HL-60 (cell line): ENCODE results near the gene FBN1.

Source experiments
- DNase-seq, 2 experiments: peaks; one replicate each; pipeline ENCODE4 v3.0.0-alpha.2; 2010 to 2020; ENCODE audit warnings: low read depth in 1 of 2, low spot score in 1 of 2
- H3K27ac ChIP-seq: fragments of 250-450 bp; sonication (Bioruptor Pico); replicated peaks from 2 replicates; pipeline ENCODE4 v1.5.1; 2020; ENCODE audit warnings: mild to moderate bottlenecking, moderate library complexity
- H3K27me3 ChIP-seq: fragments of 250-450 bp; sonication (Bioruptor Pico); 2 replicates; pipeline ENCODE4 v1.5.1; 2021; ENCODE audit warnings: mild to moderate bottlenecking, moderate library complexity; ENCODE audit not compliant: insufficient read depth, poor library complexity, severe bottlenecking
- H3K4me3 ChIP-seq: replicated peaks from 2 replicates; pipeline ENCODE4 v1.5.1; 2011; ENCODE audit warnings: mild to moderate bottlenecking, control low read depth, low read length; ENCODE audit not compliant: insufficient read depth
- GABPA ChIP-seq: IDR thresholded peaks from 2 replicates; pipeline ENCODE4 v1.6.1; 2012; ENCODE audit warnings: low read depth
- POLR2AphosphoS5 ChIP-seq: IDR thresholded peaks from 2 replicates; pipeline ENCODE4 v1.6.1; 2012; ENCODE audit warnings: low read depth
- REST ChIP-seq: IDR thresholded peaks from 2 replicates; pipeline ENCODE4 v1.6.1; 2012; ENCODE audit warnings: low read depth; ENCODE audit not compliant: insufficient replicate concordance
- SPI1 ChIP-seq: IDR thresholded peaks from 2 replicates; pipeline ENCODE4 v1.6.1; 2012; ENCODE audit warnings: low read depth, mild to moderate bottlenecking, borderline replicate concordance
- TF ChIP-seq, protein P1 (sequence below): IDR thresholded peaks from one replicate; pipeline ENCODE4 v1.5.1; 2011; ENCODE audit warnings: low read length, control low read depth, inconsistent platforms; ENCODE audit not compliant: insufficient read depth

Gene FBN1

DNA sequence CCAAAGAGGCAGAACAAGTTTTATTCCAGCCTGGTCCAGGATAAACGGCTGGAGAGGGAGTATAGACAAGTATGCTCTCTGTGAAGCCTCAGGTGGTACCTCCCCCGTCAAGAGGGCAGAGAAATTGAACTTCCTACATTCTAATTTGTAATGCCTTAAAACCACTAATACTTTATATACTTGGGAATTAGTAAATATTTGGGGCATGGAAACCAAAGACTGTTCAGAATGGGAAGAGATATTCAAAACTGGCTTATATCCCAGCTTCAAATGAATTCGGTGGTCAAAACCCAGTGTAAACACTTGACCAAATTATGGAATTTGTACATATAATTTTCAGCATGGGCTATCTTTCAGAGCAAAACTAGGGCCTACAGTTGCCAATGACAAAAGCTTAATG is 122.6 kb downstream of the FBN1 start:
- Histone ChIP-seq H3K27ac (no peak overlapping the region), H3K27me3 (no peaks in the 10 kb centered on the region), H3K4me3 (no peak overlapping the region)
- no peak for DNase-seq
- TF ChIP-seq SPI1 = no peak
- TF ChIP-seq GABPA = no peak
- TF ChIP-seq, protein P1, sequence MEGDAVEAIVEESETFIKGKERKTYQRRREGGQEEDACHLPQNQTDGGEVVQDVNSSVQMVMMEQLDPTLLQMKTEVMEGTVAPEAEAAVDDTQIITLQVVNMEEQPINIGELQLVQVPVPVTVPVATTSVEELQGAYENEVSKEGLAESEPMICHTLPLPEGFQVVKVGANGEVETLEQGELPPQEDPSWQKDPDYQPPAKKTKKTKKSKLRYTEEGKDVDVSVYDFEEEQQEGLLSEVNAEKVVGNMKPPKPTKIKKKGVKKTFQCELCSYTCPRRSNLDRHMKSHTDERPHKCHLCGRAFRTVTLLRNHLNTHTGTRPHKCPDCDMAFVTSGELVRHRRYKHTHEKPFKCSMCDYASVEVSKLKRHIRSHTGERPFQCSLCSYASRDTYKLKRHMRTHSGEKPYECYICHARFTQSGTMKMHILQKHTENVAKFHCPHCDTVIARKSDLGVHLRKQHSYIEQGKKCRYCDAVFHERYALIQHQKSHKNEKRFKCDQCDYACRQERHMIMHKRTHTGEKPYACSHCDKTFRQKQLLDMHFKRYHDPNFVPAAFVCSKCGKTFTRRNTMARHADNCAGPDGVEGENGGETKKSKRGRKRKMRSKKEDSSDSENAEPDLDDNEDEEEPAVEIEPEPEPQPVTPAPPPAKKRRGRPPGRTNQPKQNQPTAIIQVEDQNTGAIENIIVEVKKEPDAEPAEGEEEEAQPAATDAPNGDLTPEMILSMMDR = no peak
- no peak for TF ChIP-seq REST
- no peak for TF ChIP-seq POLR2AphosphoS5

DNA sequence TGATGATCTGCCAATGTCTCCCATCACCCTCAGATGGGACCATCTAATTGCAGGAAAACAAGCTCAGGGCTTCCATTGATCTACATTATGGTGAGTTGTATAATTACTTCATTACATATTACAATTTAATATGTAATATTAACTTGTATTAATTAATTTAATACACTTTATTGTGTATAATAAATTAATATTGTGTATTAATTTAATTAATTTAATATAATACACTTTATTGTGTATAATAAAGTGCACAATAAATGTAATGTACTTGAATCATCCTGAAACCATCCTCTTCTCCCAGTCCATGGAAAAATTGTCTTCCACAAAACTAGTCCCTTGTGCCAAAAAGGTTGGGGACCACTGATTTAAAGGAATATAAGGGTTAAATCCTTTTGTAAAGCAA is 123.4 kb downstream of the FBN1 start:
- no peak overlapping the region for H3K27ac ChIP-seq
- TF ChIP-seq POLR2AphosphoS5 (no peak), SPI1 (no peak), REST (no peak), GABPA (no peak)
- TF ChIP-seq, protein P1 = no peak
- DNase-seq = no peak
- no peaks in the 10 kb centered on the region for H3K27me3 ChIP-seq
- H3K4me3 ChIP-seq = no peak overlapping the region

DNA sequence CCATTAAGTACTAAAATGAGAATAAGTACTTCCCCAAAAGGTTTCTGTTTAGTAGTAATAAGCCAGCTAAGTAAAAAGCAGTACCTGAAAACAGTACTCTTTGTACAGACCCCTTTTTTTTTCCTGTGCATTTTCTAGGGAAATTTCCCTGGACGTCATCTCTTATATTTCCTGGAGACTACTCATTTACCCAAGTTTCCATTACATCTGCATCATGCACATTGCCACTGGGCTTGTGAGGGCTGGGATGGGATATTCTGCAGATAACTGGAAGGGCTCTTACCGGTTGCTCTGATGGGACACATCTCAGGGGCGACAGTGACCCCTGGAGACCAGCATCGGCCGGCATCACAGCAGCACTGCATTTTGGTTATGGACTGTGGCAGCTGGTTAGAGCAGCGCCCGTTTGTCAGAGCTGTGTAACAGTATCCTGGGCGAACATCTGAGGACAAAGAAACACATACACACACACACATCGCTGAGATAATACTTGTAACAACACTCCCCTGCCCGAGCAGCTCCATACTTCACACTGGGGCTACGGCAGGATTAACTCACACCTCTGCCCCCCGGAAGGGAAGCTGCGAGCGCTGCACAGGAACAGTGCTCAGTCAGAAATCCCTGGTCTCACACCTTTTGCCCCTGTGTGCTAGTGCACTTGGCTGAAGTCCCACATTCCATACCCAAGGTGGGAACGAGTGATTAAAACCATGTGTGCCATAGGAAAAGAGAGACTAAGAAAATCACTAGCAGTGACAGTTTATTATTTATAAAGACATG is 124.9 kb downstream of the FBN1 start:
- DNase-seq = no peak
- TF ChIP-seq POLR2AphosphoS5 (no peak), GABPA (no peak), SPI1 (no peak), REST (no peak)
- TF ChIP-seq, protein P1 = no peak
- Histone ChIP-seq H3K27ac (no peak overlapping the region), H3K4me3 (no peak overlapping the region), H3K27me3 (no peaks in the 10 kb centered on the region)
